SHP77 (cell line): Measurements from ENCODE around the gene STX3.
"Not testable (repeated sequence)": the region's sequence is repeated elsewhere in the genome, so short reads cannot be mapped to it uniquely, and the experiment has no call there.

ENCODE experiments used
- DNase-seq, 2 experiments: peaks; one replicate each; lab custom pipeline; 2025; lab: John Stamatoyannopoulos, UW

The STX3 gene

GRCh38 chr11:59791639-59792038, 36.5 kb downstream of the STX3 start:
- no peak for DNase-seq

GRCh38 chr11:59792507-59792906, 37.3 kb downstream of the STX3 start:
- DNase-seq: no peak

DNA sequence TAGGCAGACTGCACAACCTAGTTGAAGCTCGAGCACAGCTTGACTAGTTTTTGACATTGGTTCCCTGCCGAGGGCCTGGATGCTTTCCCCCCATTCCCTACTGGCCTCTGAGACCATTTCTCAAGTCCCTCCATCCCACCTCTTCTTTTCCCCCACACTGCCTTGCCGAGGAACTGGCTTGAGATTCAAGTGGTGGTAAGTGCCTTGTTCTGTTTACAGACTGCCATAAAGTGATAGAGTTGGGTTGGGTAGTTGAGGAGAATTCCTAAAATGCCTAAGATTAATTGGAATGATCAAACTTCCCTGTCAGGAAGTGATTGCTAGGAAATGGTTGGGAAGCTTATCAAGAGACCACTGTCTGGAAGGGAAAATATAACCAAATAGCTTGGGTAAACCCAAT, 39.2 kb downstream of the STX3 start:
- no peak for DNase-seq

DNA sequence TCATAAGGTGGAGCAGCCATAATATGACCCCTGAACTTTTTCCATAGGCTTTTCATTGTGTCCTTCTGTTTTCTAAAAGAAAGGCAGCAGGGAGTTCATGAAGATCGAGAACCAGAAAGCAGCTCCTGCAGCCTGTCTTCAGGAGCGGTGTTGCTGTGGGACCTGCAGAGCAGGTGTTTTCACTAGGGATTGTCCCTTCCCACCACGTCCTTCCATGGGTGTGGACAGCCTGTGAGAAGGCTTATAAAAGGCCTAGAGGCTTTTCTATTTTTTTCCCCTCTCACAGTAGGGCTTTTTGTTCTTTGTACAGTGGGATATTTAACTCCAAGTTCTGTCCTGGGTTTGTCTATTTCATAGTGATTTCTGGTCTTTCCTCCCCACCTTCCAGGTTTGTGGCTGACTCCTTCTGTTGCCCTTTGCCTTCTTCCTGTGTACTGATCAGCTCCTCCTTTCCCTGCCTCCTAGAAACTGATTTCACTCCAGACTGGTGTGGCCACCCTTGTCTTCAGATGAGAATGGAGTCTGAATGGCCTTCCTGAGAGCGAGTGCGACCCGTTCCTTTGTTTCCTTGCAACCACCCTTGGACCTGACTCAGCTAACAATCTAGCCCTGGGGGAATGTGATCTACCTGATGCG, 45.3 kb downstream of the STX3 start:
- DNase-seq: no peak

GRCh38 chr11:59801160-59801706, 46.1 kb downstream of the STX3 start:
- DNase-seq: no peak

- no peak for DNase-seq
Observed at GRCh38 chr11:59801981-59802638, 46.9 kb downstream of the STX3 start.

- DNase-seq: no peak
Observed at GRCh38 chr11:59802639-59803176, 47.5 kb downstream of the STX3 start.

DNA sequence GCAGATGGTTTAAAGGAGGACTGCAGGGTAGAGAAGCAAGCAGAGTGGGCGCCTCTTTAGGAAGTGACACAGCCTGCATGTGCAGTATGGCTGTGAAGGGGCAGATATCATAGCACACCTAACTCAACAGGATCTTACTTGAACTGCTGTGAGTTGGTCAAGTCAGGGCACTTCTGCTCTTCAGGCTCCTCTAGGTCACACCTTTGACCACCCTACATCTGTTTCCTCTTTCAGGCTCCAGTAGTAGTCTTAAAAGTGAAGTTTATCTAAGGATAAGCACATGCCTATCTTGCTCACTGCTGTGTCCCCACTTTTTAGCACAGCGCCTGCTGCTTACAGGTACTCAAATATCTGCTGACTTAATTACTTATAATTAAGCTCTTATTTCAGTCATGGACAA, 48.9 kb downstream of the STX3 start:
- DNase-seq: no peak

GRCh38 chr11:59807047-59807610, 52.0 kb downstream of the STX3 start:
- DNase-seq: no peak

GRCh38 chr11:59810189-59810910, 55.2 kb downstream of the STX3 start, which contains the start of gene MRPL16:
Gene MRPL16, minus strand, starts transcription at chr11:59810778. Its CDS starts 120 bp downstream, at chr11:59810658.
- DNase-seq: peak; percentile 59 to 60

DNA sequence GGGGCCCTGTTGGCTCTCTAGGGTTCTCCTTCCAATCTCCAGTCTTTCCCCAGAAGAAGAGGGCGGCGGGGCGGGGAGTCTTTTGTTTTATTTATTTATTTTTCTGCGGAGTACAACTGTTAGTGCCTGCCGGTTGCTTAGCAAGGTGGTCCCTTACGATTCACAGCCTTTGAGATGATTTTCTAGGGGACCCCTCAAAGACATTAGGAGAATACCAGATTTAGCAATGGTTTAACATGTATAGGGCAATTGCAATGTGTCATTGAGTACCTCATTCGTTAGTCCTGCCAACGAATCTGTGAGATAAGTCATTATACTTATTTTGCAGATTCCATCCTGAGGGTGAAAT, 55.7 kb downstream of the STX3 start:
- no peak for DNase-seq

DNA sequence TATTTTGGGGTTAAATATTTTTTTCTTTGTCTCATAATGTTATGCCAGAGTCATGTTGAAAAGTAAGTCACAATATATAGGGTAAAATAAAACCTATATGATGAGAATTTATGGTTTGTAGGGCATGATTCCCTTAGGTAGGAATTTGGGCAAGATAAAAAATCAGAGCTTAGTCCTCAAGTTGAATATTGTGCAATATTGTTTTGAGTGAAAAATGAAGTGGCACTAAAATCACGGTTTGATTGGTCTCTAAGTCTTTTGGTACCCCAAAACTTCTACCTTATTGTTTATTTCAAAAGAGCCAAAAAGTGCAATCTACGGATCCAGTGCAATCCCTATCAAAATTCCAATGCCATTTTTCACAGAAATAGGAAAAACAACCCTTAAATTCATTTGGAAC, 57.0 kb downstream of the STX3 start:
- DNase-seq: no peak

- DNase-seq: no peak
Observed at GRCh38 chr11:59813364-59813763, 58.2 kb downstream of the STX3 start.

GRCh38 chr11:59814021-59814420, 58.8 kb downstream of the STX3 start:
- no peak for DNase-seq

DNA sequence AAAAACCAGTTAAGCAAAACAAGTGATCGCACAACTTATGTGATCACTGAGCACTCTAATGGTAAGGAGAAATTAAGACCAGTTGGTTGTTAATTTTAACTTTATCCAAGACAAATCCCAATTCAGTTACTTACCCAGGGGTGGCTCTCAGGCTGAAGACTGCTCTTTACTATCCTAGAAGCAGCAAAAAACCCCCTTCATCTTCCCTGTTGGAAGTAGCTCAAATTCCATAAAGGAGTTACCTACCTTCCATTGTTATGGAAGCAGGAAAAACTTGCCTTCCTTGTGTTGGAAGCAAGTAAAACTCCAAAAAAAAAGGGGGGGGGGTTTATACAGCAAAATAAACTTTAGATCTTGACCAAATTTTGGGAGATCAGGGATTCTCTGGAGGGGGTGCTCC, 60.6 kb downstream of the STX3 start:
- DNase-seq: no peak

GRCh38 chr11:59816434-59816833, 61.3 kb downstream of the STX3 start:
- not testable (repeated sequence) for DNase-seq

- no peak for DNase-seq
Observed at GRCh38 chr11:59818572-59818971, 63.4 kb downstream of the STX3 start.

- DNase-seq: peak; percentile 12 to 18
Observed at GRCh38 chr11:59822989-59823566, 67.9 kb downstream of the STX3 start.

DNA sequence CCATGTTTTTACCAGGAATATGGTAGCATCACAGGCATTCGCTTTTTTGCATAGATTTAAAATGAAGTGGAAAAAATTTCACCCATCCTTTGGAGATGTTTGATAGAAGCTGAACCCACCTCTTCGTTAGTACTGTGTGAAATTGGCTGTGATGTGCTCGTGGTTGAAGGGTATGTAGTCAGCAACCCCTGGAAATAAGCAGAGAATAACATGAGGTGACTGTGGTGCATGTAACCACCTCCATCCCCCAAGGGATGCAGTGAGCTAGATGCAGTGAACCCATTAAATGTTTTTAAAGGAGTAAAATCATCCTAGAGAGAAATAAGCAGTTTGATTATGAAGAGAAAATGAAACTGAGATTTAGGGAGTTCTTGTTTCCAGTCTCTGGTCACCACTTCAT, 74.2 kb downstream of the STX3 start:
- no peak for DNase-seq

- no peak for DNase-seq
Observed at GRCh38 chr11:59833602-59834001, 78.4 kb downstream of the STX3 start.

DNA sequence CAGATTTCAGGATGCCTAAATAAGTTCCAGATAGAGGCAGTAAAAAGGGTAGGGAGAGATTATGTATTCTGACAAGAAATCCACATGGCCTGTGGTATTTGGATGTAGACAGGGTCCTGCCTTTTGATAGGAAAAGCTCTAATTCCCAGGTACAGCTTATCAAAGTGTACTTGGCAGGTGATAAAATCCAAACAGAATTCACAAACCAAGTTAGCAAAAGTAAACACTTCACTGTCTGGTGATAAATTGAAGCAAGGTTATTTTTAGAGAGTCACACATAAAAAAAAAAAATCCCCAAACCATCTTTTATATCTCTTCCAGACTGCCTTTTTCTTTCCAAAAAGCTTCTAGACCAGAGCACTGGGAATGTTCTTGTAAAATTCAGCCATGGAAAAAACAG, 84.4 kb downstream of the STX3 start:
- no peak for DNase-seq

DNA sequence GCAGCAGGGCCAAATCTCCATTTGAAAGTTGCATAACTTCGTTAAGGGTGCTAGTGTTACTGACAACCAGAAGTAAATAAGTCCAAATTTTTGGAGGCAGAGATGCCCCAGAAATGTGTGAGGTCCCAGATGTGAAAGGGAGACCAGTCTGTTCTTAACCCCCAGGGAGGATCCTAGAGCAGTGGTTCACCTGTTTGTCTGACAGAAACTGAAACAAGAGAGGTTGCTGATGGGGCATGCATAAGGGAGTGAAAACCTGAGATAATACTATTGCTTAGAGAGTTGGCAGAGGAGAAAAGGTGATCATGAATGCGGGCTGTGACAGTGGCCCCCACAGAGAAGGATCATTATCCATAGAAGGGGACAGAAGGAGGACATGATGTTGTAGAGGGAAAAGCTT, 86.3 kb downstream of the STX3 start:
- DNase-seq: no peak
